GM23338 (cell line): Measurements from ENCODE around the gene MTX3. TPM values are rescaled to one million over a fixed set of nuclear protein-coding genes. Genes with fewer than 3 reads are reported as not detected.

Source experiments
- ATAC-seq: fragments of 200-7000 bp; cut with Tn5 transposase; 3 replicates; pipeline ENCODE4 v1.9.1; 2020
- DNase-seq: peaks from one replicate; pipeline ENCODE4 v3.0.0-alpha.2; 2015; ENCODE audit warnings: low spot score
- H2AFZ ChIP-seq: fragments of 200-600 bp; sonication (generic); 2 replicates; pipeline ENCODE4 v1.8.0; 2016; ENCODE audit warnings: antibody characterized with exemption, mild to moderate bottlenecking, moderate library complexity
- H3F3A ChIP-seq: fragments of 200-600 bp; sonication (generic); replicated peaks from 2 replicates; pipeline ENCODE4 v1.8.0; 2017; ENCODE audit warnings: antibody characterized with exemption, mixed run types, low read depth
- H3K27ac ChIP-seq: fragments of 200-600 bp; sonication (generic); 2 replicates; pipeline ENCODE4 v1.6.1; 2016; ENCODE audit warnings: low read depth
- H3K27me3 ChIP-seq: fragments of 200-600 bp; sonication (generic); 2 replicates; pipeline ENCODE4 v1.8.0; 2016; ENCODE audit warnings: mild to moderate bottlenecking, mixed run types, moderate library complexity; ENCODE audit not compliant: insufficient read depth
- H3K36me3 ChIP-seq: fragments of 200-600 bp; sonication (generic); 2 replicates; pipeline ENCODE4 v1.8.0; 2016; ENCODE audit warnings: mild to moderate bottlenecking; ENCODE audit not compliant: insufficient read depth
- H3K4me1 ChIP-seq: fragments of 200-600 bp; sonication (generic); 2 replicates; pipeline ENCODE4 v1.8.0; 2016; ENCODE audit warnings: mild to moderate bottlenecking, moderate library complexity; ENCODE audit not compliant: insufficient read depth
- H3K4me2 ChIP-seq: fragments of 200-600 bp; sonication (generic); 2 replicates; pipeline ENCODE4 v1.7.1; 2017; ENCODE audit warnings: mixed run types
- H3K4me3 ChIP-seq: fragments of 200-600 bp; sonication (generic); 2 replicates; pipeline ENCODE4 v1.6.1; 2016; ENCODE audit warnings: mixed run types
- H3K79me2 ChIP-seq: fragments of 200-600 bp; sonication (generic); replicated peaks from 2 replicates; pipeline ENCODE4 v1.8.0; 2017; ENCODE audit warnings: mild to moderate bottlenecking; ENCODE audit not compliant: insufficient read depth
- H3K9me2 ChIP-seq: fragments of 200-600 bp; sonication (generic); 2 replicates; pipeline ENCODE4 v1.8.0; 2017; ENCODE audit not compliant: insufficient read depth
- H4K20me1 ChIP-seq: fragments of 200-600 bp; sonication (generic); replicated peaks from 2 replicates; pipeline ENCODE4 v1.8.0; 2017; ENCODE audit warnings: mild to moderate bottlenecking; ENCODE audit not compliant: insufficient read depth
- H3K27ac Mint-ChIP-seq: 2 replicates; pipeline ENCODE4 v1.8.0; 2020; ENCODE audit warnings: inconsistent platforms, mild to moderate bottlenecking, moderate library complexity, mixed read lengths
- H3K27me3 Mint-ChIP-seq: 3 replicates; pipeline ENCODE4 v1.8.0; 2022; ENCODE audit warnings: low read depth, mild to moderate bottlenecking, moderate library complexity, mixed read lengths, inconsistent platforms; ENCODE audit not compliant: insufficient read depth, poor library complexity
- H3K36me3 Mint-ChIP-seq: 3 replicates; pipeline ENCODE4 v1.8.0; 2021; ENCODE audit warnings: low read depth, mild to moderate bottlenecking, inconsistent platforms, moderate library complexity, mixed read lengths
- H3K4me1 Mint-ChIP-seq: 3 replicates; pipeline ENCODE4 v1.8.0; 2020; ENCODE audit warnings: mild to moderate bottlenecking, inconsistent platforms, mixed read lengths
- H3K4me3 Mint-ChIP-seq: 3 replicates; pipeline ENCODE4 v1.8.0; 2021; ENCODE audit warnings: moderate library complexity, mild to moderate bottlenecking, inconsistent platforms, mixed read lengths
- H3K9me3 Mint-ChIP-seq: 3 replicates; pipeline ENCODE4 v1.8.0; 2020; ENCODE audit warnings: moderate library complexity, mild to moderate bottlenecking, inconsistent platforms, mixed read lengths
- EZH2 ChIP-seq: fragments of 200-600 bp; sonication (generic); IDR thresholded peaks from one replicate; pipeline ENCODE4 v1.8.0; 2017; ENCODE audit warnings: antibody characterized with exemption, mild to moderate bottlenecking, low read depth; ENCODE audit not compliant: unreplicated experiment
- JUNB ChIP-seq: IDR thresholded peaks from one replicate; pipeline ENCODE4 v1.6.1; 2016; ENCODE audit warnings: antibody characterized with exemption; ENCODE audit not compliant: unreplicated experiment
- NANOG ChIP-seq: IDR thresholded peaks from 2 replicates; pipeline ENCODE4 v1.6.1; 2016; ENCODE audit warnings: antibody characterized with exemption, borderline replicate concordance
- POLR2AphosphoS5 ChIP-seq: IDR thresholded peaks from 2 replicates; pipeline ENCODE4 v1.6.1; 2016; ENCODE audit warnings: antibody characterized with exemption, low read depth
- STAT1 ChIP-seq: IDR thresholded peaks from one replicate; pipeline ENCODE4 v1.6.1; 2016; ENCODE audit warnings: antibody characterized with exemption; ENCODE audit not compliant: unreplicated experiment
- ZNF114 ChIP-seq: fragments of 250-450 bp; sonication (Bioruptor Pico); IDR thresholded peaks from 2 replicates; pipeline ENCODE4 v1.5.0; 2020; ENCODE audit warnings: mild to moderate bottlenecking, moderate library complexity
- ZNF331 ChIP-seq: fragments of 250-450 bp; sonication (Bioruptor Pico); IDR thresholded peaks from 2 replicates; pipeline ENCODE4 v1.5.0; 2020; ENCODE audit warnings: low read depth, mild to moderate bottlenecking, moderate library complexity
- polyA plus RNA-seq: library from polyadenylated mRNA; unstranded; fragments of >200 nt; fragmentation: Nextera tagmentation; extraction: Ambion mirVana; gene quantifications from 2 replicates; pipeline ENCODE4 v1.2.1, GENCODE V29; 2016
- total RNA-seq: library from RNA; depleted of rRNA; stranded (reverse); fragments of >200 nt; shearing (Covaris generic); gene quantifications from 2 replicates; pipeline ENCODE4 v1.2.3, GENCODE V29; 2014
- TF ChIP-seq, protein P1 (sequence below): IDR thresholded peaks from one replicate; pipeline ENCODE4 v1.6.1; 2018; ENCODE audit warnings: antibody characterized with exemption; ENCODE audit not compliant: unreplicated experiment
- TF ChIP-seq, protein P2 (sequence below): IDR thresholded peaks from 2 replicates; pipeline ENCODE4 v1.6.1; 2016; ENCODE audit warnings: antibody characterized with exemption
- TF ChIP-seq, protein P3 (sequence below), 2 experiments: fragments of 200-600 bp in 1 of 2; sonication (generic) in 1 of 2; conservative IDR thresholded peaks; 2 replicates each; pipeline versions ENCODE4 v1.5.1 to v1.6.1; 2016 to 2017; ENCODE audit warnings: antibody characterized with exemption in 2 of 2, low read depth in 2 of 2, mild to moderate bottlenecking in 2 of 2, moderate library complexity in 1 of 2

The MTX3 gene
- total and polyA plus RNA-seq, 2 experiments from 2014 or later = 11.3 to 33.8 TPM

GRCh38 chr5:79976759-79977515 lies 14.1 kb downstream of the MTX3 start (continued):
- TF ChIP-seq, protein P1, sequence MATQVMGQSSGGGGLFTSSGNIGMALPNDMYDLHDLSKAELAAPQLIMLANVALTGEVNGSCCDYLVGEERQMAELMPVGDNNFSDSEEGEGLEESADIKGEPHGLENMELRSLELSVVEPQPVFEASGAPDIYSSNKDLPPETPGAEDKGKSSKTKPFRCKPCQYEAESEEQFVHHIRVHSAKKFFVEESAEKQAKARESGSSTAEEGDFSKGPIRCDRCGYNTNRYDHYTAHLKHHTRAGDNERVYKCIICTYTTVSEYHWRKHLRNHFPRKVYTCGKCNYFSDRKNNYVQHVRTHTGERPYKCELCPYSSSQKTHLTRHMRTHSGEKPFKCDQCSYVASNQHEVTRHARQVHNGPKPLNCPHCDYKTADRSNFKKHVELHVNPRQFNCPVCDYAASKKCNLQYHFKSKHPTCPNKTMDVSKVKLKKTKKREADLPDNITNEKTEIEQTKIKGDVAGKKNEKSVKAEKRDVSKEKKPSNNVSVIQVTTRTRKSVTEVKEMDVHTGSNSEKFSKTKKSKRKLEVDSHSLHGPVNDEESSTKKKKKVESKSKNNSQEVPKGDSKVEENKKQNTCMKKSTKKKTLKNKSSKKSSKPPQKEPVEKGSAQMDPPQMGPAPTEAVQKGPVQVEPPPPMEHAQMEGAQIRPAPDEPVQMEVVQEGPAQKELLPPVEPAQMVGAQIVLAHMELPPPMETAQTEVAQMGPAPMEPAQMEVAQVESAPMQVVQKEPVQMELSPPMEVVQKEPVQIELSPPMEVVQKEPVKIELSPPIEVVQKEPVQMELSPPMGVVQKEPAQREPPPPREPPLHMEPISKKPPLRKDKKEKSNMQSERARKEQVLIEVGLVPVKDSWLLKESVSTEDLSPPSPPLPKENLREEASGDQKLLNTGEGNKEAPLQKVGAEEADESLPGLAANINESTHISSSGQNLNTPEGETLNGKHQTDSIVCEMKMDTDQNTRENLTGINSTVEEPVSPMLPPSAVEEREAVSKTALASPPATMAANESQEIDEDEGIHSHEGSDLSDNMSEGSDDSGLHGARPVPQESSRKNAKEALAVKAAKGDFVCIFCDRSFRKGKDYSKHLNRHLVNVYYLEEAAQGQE = no peak
- TF ChIP-seq, protein P2, sequence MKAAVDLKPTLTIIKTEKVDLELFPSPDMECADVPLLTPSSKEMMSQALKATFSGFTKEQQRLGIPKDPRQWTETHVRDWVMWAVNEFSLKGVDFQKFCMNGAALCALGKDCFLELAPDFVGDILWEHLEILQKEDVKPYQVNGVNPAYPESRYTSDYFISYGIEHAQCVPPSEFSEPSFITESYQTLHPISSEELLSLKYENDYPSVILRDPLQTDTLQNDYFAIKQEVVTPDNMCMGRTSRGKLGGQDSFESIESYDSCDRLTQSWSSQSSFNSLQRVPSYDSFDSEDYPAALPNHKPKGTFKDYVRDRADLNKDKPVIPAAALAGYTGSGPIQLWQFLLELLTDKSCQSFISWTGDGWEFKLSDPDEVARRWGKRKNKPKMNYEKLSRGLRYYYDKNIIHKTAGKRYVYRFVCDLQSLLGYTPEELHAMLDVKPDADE = no peak

DNA sequence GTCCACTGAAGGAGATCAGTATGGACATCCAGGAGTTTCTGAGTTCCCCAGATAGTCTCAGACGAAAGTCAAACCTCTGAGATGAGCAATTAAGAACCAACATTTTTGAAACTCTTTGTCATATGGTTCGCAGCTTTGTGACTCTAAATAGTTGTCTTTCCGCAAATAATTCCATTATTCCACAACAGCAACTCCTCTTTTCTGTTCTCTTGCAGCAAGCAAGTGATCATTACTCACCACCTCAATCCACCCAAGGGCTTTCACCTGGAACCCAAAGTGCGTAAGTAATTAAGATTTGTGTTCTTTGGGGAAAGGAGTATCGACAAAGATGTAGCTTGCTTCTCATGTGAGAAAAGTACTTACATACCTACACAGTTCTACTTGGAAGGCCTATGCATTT lies 15.6 kb downstream of the MTX3 start:
- Mint-ChIP-seq H3K36me3 (peaks cover 23% of the 10 kb centered on the region), H3K27ac (no peak overlapping the region; the same call in 1 of the 2 replicates), H3K9me3 (no peaks in the 10 kb centered on the region), H3K4me1 (peaks cover 12% of the 10 kb centered on the region; the same call in 2 of the 3 replicates), H3K4me3 (no peak overlapping the region), H3K27me3 (no peaks in the 10 kb centered on the region)
- no peak overlapping the region for H3K4me3 ChIP-seq
- H3K4me2 ChIP-seq = no peak overlapping the region
- no peaks in the 10 kb centered on the region for H3K4me1 ChIP-seq
- H3K9me2 ChIP-seq = no peaks in the 10 kb centered on the region
- no peak for ATAC-seq
- no peak overlapping the region for H2AFZ ChIP-seq
- no peaks in the 10 kb centered on the region for H3K27me3 ChIP-seq
- H3F3A ChIP-seq = no peaks in the 10 kb centered on the region
- peaks cover 10% of the 10 kb centered on the region; the same call in 1 of the 2 replicates for H3K36me3 ChIP-seq
- no peaks in the 10 kb centered on the region for H4K20me1 ChIP-seq
- DNase-seq = no peak
- H3K79me2 ChIP-seq = no peaks in the 10 kb centered on the region
- no peak overlapping the region for H3K27ac ChIP-seq
- TF ChIP-seq POLR2AphosphoS5 (no peak), NANOG (no peak), ZNF331 (CRISPR knock-in tag) (no peak), EZH2 (no peak), JUNB (no peak), ZNF114 (CRISPR knock-in tag) (no peak), STAT1 (no peak)
- TF ChIP-seq, protein P1 = no peak
- TF ChIP-seq, protein P3, sequence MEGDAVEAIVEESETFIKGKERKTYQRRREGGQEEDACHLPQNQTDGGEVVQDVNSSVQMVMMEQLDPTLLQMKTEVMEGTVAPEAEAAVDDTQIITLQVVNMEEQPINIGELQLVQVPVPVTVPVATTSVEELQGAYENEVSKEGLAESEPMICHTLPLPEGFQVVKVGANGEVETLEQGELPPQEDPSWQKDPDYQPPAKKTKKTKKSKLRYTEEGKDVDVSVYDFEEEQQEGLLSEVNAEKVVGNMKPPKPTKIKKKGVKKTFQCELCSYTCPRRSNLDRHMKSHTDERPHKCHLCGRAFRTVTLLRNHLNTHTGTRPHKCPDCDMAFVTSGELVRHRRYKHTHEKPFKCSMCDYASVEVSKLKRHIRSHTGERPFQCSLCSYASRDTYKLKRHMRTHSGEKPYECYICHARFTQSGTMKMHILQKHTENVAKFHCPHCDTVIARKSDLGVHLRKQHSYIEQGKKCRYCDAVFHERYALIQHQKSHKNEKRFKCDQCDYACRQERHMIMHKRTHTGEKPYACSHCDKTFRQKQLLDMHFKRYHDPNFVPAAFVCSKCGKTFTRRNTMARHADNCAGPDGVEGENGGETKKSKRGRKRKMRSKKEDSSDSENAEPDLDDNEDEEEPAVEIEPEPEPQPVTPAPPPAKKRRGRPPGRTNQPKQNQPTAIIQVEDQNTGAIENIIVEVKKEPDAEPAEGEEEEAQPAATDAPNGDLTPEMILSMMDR (conservative IDR thresholded peaks at IDR 0.05; ENCODE audit: low read depth in 2 of 2) = no peak
